SU-DHL-6 (cell line): Measurements from ENCODE around the gene HUWE1.

Experiments
- CTCF ChIP-seq: fragments of 200-600 bp; sonication (generic); IDR thresholded peaks from one replicate; pipeline ENCODE4 v1.5.1; 2017; ENCODE audit warnings: antibody characterized with exemption, mild to moderate bottlenecking, low read length, moderate library complexity; ENCODE audit not compliant: insufficient read depth, poor library complexity, severe bottlenecking
- EZH2phosphoT487 ChIP-seq: fragments of 200-600 bp; sonication (generic), shearing (Covaris generic); conservative IDR thresholded peaks from 2 replicates; pipeline ENCODE4 v1.6.1; 2018; ENCODE audit warnings: mild to moderate bottlenecking, antibody characterized with exemption, low read length, moderate library complexity, mixed read lengths

- TF ChIP-seq CTCF (no peak), EZH2phosphoT487 (no peak)
Measured at GRCh38 chrX:53605004-53605403, 81.5 kb downstream of the HUWE1 start.
